B cell (primary cell): ENCODE data around the gene RPA3. TPM values are rescaled to one million over a fixed set of nuclear protein-coding genes. Genes with fewer than 3 reads are reported as not detected.

ENCODE experiments used
- ATAC-seq: fragments of 200-7000 bp; cut with Tn5 transposase; one replicate; pipeline ENCODE4 v1.10.0; 2021; ENCODE audit warnings: low read depth, mild to moderate bottlenecking, moderate number of reproducible peaks, moderate library complexity
- CTCF ChIA-PET: fragments of 350-600 bp; sonication (Branson Sonifier 250); formaldehyde crosslinking; loops from one replicate; lab custom pipeline; 2021; ENCODE audit warnings: antibody characterized with exemption, inconsistent platforms; lab: Charles Lee
- POLR2A ChIA-PET: fragments of 350-600 bp; sonication (Branson Sonifier 250); formaldehyde crosslinking; loops from one replicate; lab custom pipeline; 2021; ENCODE audit warnings: antibody characterized with exemption; lab: Charles Lee
- DNase-seq: peaks from one replicate; pipeline ENCODE4 v3.0.0; 2013
- H2AFZ ChIP-seq: 2 replicates; pipeline ENCODE4 v1.6.1; 2012; ENCODE audit warnings: mild to moderate bottlenecking, low read depth, low read length; ENCODE audit not compliant: insufficient read depth, poor library complexity, severe bottlenecking
- H3K27ac ChIP-seq, 2 donors: 1 replicate in 1 of 2; 2 replicates in 1 of 2; pipeline ENCODE4 v1.5.1; 2012 to 2013; ENCODE audit warnings: low read length in 2 of 2, mild to moderate bottlenecking in 2 of 2, moderate library complexity in 1 of 2
- H3K27me3 ChIP-seq, 4 experiments: fragments of 200-600 bp in 1 of 4; sonication (generic) in 1 of 4; replicated peaks in 1 of 4; 1 replicate in 2 of 4; 2 replicates in 2 of 4; pipeline versions ENCODE4 v1.6.1 to v1.7.0; 2013 to 2016; ENCODE audit warnings: low read length in 3 of 4, mild to moderate bottlenecking in 2 of 4, mixed read lengths in 1 of 4, moderate library complexity in 1 of 4; ENCODE audit not compliant: insufficient read depth in 4 of 4, control insufficient read depth in 3 of 4; ENCODE audit errors: control extremely low read depth in 1 of 4
- H3K36me3 ChIP-seq, 2 experiments: replicated peaks in 1 of 2; 1 replicate in 1 of 2; 2 replicates in 1 of 2; pipeline versions ENCODE4 v1.6.1 to v1.7.1; 2013; ENCODE audit warnings: low read length in 1 of 2; ENCODE audit not compliant: insufficient read depth in 2 of 2, control insufficient read depth in 1 of 2; ENCODE audit errors: control extremely low read depth in 1 of 2, extremely low read depth in 1 of 2
- H3K4me1 ChIP-seq, 2 donors: fragments of 200-600 bp in 1 of 2; sonication (generic) in 1 of 2; 1 replicate in 1 of 2; 2 replicates in 1 of 2; pipeline versions ENCODE4 v1.5.1 to v1.6.1; 2013 to 2017; ENCODE audit warnings: low read length in 2 of 2; ENCODE audit not compliant: control insufficient read depth in 2 of 2, insufficient read depth in 2 of 2
- H3K4me2 ChIP-seq: replicated peaks from 2 replicates; pipeline ENCODE3; 2012; ENCODE audit warnings: mild to moderate bottlenecking, low read depth, low read length; ENCODE audit not compliant: poor library complexity, severe bottlenecking
- H3K4me3 ChIP-seq, 5 experiments: fragments of 200-600 bp in 1 of 5; sonication (generic) in 1 of 5; 1 replicate in 3 of 5; 2 replicates in 2 of 5; pipeline versions ENCODE4 v1.5.1 to v1.7.0; 2011 to 2016; ENCODE audit warnings: low read length in 4 of 5, mild to moderate bottlenecking in 4 of 5, low read depth in 2 of 5, control low read depth in 1 of 5, moderate library complexity in 1 of 5; ENCODE audit not compliant: insufficient read depth in 1 of 5; ENCODE audit errors: control extremely low read depth in 1 of 5, extremely low read depth in 1 of 5
- H3K79me2 ChIP-seq: fragments of 200-600 bp; sonication (generic); one replicate; pipeline ENCODE4 v1.6.0; 2016; ENCODE audit warnings: low read length; ENCODE audit not compliant: control insufficient read depth, insufficient read depth
- H3K9ac ChIP-seq: fragments of 200-600 bp; sonication (generic); 2 replicates; pipeline ENCODE4 v1.6.1; 2017; ENCODE audit warnings: mild to moderate bottlenecking, low read length, moderate library complexity
- H3K9me3 ChIP-seq, 3 donors: one replicate each; pipeline versions ENCODE4 v1.6.1 to v1.7.1; 2013; ENCODE audit warnings: low read length in 2 of 3; ENCODE audit not compliant: control insufficient read depth in 2 of 3, insufficient read depth in 1 of 3; ENCODE audit errors: control extremely low read depth in 1 of 3
- H4K20me1 ChIP-seq: 2 replicates; pipeline ENCODE4 v1.6.0; 2012; ENCODE audit warnings: mild to moderate bottlenecking, low read length; ENCODE audit not compliant: insufficient read depth, control insufficient read depth, poor library complexity, severe bottlenecking
- H3K27ac Mint-ChIP-seq: one replicate; pipeline ENCODE4 v1.8.0; 2021; ENCODE audit warnings: mixed read lengths
- H3K27me3 Mint-ChIP-seq: one replicate; pipeline ENCODE4 v1.8.0; 2021; ENCODE audit warnings: mixed read lengths
- H3K4me1 Mint-ChIP-seq: one replicate; pipeline ENCODE4 v1.8.0; 2021; ENCODE audit warnings: mixed read lengths
- H3K4me3 Mint-ChIP-seq: one replicate; pipeline ENCODE4 v1.8.0; 2021; ENCODE audit warnings: mixed read lengths
- H3K9me3 Mint-ChIP-seq: one replicate; pipeline ENCODE4 v1.8.0; 2022; ENCODE audit warnings: mixed read lengths; ENCODE audit not compliant: insufficient read depth
- EZH2 ChIP-seq: IDR thresholded peaks from 2 replicates; pipeline ENCODE4 v1.6.1; 2012; ENCODE audit warnings: borderline replicate concordance, low read depth, mild to moderate bottlenecking, moderate library complexity, low read length; ENCODE audit not compliant: insufficient read depth, poor library complexity, severe bottlenecking
- WGBS: methylation state at CpG from one replicate; pipeline ENCODE4 v1.1.5; 2013; ENCODE audit warnings: missing lambda C conversion rate; ENCODE audit not compliant: insufficient coverage; 5-methylcytosine and 5-hydroxymethylcytosine counted together
- intact Hi-C: fragments of 100-400 bp; cut with micrococcal nuclease; formaldehyde crosslinking; loops from one replicate; pipeline ENCODE4 v1.10.0; 2022
- polyA plus RNA-seq: library from polyadenylated mRNA; depleted of rRNA; stranded (reverse); fragments of >200 nt; gene quantifications from 2 replicates; pipeline ENCODE4 v1.2.3, GENCODE V29; 2012
- total RNA-seq, 2 donors: library from RNA; stranded (reverse); fragments of 120-200 nt in 1 of 2; gene quantifications; 1 replicate in 1 of 2; 2 replicates in 1 of 2; pipeline versions ENCODE4 v1.2.3 to v1.2.4, GENCODE V29; 2013 to 2022
- TF ChIP-seq, protein P1 (sequence below): fragments of 200-600 bp; IDR thresholded peaks from one replicate; pipeline ENCODE4 v1.8.0; 2022; ENCODE audit warnings: antibody characterized with exemption, mild to moderate bottlenecking

Gene RPA3
- total and polyA plus RNA-seq, 2 donors (not counting 1 experiment from before 2014, with no cell fraction given): 25.6 to 49.3 TPM

DNA sequence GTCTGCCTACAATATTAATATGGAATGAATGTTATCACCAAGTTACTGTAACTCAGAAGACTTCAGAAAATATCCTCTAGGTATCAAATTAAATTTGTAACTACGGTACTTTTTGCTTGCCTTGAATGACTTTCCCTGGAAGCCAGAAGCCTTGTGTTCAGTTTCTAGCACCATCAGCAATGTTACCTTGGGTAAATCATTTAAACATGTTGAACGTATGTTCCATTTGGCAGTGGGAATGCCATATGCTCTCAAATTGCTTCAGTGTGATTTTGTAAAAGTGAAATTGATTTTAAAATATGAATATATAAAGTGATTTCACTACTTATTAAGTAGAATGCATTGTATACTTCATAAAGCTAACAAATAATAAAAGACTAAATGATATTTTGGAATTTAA is 11.2 kb downstream of the RPA3 start:
- Mint-ChIP-seq H3K4me3 (no peak overlapping the region), H3K27me3 (no peaks in the 10 kb centered on the region), H3K4me1 (peaks cover 30% of the 10 kb centered on the region), H3K9me3 (no peaks in the 10 kb centered on the region), H3K27ac (no peak overlapping the region)
- Histone ChIP-seq H3K27ac (no peak overlapping the region), H2AFZ (no peak overlapping the region), H3K9ac (no peak overlapping the region), H3K36me3 (no peaks in the 10 kb centered on the region), H3K27me3 (no peaks in the 10 kb centered on the region), H4K20me1 (peaks cover 8% of the 10 kb centered on the region), H3K4me2 (no peak overlapping the region), H3K4me1 (peaks cover 12% of the 10 kb centered on the region in 2 donors), H3K4me3 (no peak overlapping the region), H3K9me3 (no peaks in the 10 kb centered on the region), H3K79me2 (peaks cover 15% of the 10 kb centered on the region)
- ChIA-PET CTCF (interaction anchor here (1.5 kb wide), 1 partner anchor 26 kb away, joined by 5 read pairs; no protein-coding TSS in a partner anchor), POLR2A (no interaction called here)
- DNase-seq (no peak), ATAC-seq (no peak)
- 100% methylated on average over 1 of the region's 2 CpGs for WGBS
- intact Hi-C loops: no loop called here
- TF ChIP-seq EZH2: no peak
- TF ChIP-seq, protein P1, sequence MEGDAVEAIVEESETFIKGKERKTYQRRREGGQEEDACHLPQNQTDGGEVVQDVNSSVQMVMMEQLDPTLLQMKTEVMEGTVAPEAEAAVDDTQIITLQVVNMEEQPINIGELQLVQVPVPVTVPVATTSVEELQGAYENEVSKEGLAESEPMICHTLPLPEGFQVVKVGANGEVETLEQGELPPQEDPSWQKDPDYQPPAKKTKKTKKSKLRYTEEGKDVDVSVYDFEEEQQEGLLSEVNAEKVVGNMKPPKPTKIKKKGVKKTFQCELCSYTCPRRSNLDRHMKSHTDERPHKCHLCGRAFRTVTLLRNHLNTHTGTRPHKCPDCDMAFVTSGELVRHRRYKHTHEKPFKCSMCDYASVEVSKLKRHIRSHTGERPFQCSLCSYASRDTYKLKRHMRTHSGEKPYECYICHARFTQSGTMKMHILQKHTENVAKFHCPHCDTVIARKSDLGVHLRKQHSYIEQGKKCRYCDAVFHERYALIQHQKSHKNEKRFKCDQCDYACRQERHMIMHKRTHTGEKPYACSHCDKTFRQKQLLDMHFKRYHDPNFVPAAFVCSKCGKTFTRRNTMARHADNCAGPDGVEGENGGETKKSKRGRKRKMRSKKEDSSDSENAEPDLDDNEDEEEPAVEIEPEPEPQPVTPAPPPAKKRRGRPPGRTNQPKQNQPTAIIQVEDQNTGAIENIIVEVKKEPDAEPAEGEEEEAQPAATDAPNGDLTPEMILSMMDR: no peak

DNA sequence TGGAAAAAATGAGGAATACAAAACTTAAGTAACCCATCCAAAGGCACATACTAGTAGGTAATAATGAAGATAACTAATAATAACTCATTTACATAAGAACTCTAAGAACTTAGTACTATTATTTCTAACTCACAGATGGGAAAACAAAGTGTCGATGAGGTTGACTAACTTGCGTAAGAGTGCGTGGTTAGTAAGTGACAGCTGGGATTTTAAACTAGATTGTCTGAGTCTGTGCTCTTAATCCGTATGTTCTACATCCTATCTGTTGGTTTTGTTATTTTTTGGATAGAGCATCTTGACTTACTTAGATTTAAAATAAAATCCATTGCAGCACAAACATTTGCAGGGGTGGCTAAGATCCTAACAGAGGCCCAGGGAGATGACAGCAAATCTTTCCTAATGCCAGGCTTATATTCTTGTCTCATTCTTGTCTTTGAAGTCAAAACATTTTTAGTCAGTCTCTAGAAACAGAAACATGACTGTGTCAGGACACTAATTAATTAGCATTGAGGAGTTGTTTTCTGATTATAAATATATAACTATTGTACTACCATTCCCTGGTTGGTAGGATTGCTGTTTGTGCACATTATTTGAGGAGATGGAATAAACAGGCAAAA is 11.7 kb downstream of the RPA3 start:
- no peak overlapping the region for H2AFZ ChIP-seq
- DNase-seq: no peak
- H3K9ac ChIP-seq: no peak overlapping the region
- Mint-ChIP-seq H3K4me1 (peaks cover 33% of the 10 kb centered on the region), H3K4me3 (no peak overlapping the region), H3K27ac (no peak overlapping the region), H3K9me3 (no peaks in the 10 kb centered on the region), H3K27me3 (no peaks in the 10 kb centered on the region)
- intact Hi-C loops: no loop called here
- peaks cover 16% of the 10 kb centered on the region for H3K79me2 ChIP-seq
- no peaks in the 10 kb centered on the region for H3K9me3 ChIP-seq
- no peaks in the 10 kb centered on the region for H3K36me3 ChIP-seq
- ChIA-PET CTCF (no interaction called here), POLR2A (no interaction called here)
- H3K4me1 ChIP-seq: peaks cover 12 to 14% of the 10 kb centered on the region in 2 donors
- H3K4me3 ChIP-seq: no peak overlapping the region
- no peaks in the 10 kb centered on the region for H3K27me3 ChIP-seq
- peaks cover 8% of the 10 kb centered on the region for H4K20me1 ChIP-seq
- H3K27ac ChIP-seq: no peak overlapping the region
- H3K4me2 ChIP-seq: peak overlapping the region; percentile 4
- TF ChIP-seq EZH2: no peak
- TF ChIP-seq, protein P1: no peak
- WGBS: no CpG with 5 or more reads among the region's 4 CpGs
- ATAC-seq: no peak
